CD4-positive, alpha-beta T cell treated with Interferon alpha-2 for 1 hour (primary cell): ENCODE measurements around the gene ANKRD6.

Experiments used
- DNase-seq, 2 donors: peaks; one replicate each; pipeline ENCODE4 v3.0.0-alpha.2; 2020 to 2022

ANKRD6 gene

GRCh38 chr6:89475634-89476033 lies 42.7 kb downstream of the ANKRD6 start:
- DNase-seq: peak in 1 of 2 donors; percentile 46

- no peak for DNase-seq
Measured at GRCh38 chr6:89479897-89480296, 46.9 kb downstream of the ANKRD6 start.

GRCh38 chr6:89481695-89482094 lies 48.7 kb downstream of the ANKRD6 start:
- no peak for DNase-seq

DNA sequence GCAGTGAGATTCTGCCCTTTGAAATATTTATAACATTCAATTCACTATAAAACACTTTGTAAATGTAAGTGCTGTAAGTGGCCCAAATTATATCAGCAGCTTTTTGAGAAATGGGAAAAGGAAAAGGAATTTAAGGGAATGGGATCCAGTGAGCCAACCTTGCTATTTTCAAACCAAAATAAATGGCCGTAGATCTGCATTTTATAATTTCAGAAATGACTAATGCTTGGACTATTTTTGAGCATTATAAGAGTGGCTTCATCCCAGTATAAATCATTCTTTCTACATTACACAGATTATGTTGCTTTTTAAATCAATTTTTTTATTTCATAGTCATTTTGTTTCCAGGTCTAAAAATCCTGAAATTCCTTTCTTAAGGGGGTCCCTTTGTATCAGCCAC lies 49.2 kb downstream of the ANKRD6 start:
- no peak for DNase-seq

DNA sequence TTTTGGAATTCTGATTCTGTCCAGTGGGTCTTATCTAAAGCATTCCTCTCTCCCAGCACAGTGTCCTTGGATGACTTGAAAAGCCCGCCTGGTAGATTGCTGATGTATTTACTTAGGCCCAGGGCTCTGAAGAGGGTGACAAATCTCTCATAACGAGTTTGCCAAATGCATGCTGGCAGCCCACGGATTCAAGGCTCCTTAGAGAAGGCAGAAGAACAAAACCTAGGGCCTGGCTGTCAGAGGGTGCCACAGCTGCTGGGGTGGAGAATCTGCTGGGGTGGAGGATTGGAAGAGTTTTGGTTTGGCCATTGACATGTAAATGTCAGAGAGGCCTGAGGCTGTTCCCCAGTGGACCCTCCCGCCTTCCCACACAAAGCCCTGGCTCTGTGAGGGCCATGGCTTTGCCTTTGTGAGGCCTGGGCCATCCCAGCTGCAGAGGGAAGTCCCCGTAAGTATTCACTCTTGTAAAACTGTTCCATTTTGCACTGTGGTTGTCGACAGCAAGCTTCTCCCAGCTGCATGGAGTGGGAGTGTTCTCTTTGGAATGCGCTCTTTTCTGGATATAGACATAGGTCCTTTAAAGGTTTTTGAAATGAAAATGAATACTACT lies 50.3 kb downstream of the ANKRD6 start:
- DNase-seq: no peak

DNA sequence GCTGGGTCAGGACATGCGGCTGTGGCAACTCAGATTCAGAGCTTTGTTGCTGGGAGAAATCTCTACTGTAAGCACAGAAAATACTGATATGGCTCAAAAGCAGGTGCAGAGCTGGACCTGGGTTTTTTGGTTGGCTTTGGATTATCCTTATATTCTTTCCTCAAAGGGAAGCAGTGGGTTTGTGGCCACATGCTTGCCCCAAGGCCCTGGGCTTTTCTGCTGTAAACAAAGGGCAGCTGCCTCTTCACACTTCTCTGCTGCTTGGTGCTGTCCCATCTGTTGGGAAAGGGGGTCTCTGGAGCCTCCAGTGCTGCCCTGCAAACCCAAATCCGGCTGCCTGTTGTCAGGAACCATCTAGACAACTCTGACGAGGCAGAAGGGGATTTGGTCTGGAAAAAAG lies 52.4 kb downstream of the ANKRD6 start:
- DNase-seq: no peak

DNA sequence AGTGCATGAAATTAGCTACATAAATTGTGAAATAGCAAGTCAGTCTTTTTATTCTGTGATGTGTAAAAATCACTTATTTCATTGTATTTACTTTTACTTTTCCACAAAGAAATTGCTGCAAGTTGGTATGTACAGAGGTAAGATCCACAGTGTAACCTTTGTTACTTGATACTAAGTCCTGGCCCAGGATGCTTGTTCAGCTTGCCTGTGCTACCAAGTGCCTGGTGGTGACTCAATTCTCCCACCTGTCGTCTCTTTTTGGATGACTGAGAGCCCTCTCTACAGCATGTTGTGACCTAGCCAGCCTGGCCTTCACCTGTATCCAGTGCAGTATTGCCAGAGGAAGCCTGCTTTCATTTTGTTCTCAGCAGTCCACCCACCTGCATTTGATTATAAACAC lies 54.9 kb downstream of the ANKRD6 start:
- no peak for DNase-seq

DNA sequence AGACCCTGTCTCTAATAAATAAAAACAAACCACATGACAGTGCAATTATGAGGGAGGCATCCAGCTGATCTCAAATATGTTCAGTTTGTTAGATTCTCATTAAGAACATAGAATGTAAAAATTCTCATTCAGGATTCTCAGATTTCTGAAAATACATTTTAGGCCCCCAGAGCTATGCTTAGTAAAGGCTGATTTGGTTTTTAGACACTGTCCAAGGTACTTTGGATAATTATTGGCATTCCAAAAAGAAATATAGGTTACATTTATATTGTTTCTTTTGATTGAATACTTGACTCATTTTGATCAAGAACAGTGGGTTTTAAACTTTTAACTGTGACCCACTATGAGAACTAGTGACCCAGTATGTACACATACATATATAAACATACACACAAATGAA lies 55.5 kb downstream of the ANKRD6 start:
- DNase-seq: no peak

DNA sequence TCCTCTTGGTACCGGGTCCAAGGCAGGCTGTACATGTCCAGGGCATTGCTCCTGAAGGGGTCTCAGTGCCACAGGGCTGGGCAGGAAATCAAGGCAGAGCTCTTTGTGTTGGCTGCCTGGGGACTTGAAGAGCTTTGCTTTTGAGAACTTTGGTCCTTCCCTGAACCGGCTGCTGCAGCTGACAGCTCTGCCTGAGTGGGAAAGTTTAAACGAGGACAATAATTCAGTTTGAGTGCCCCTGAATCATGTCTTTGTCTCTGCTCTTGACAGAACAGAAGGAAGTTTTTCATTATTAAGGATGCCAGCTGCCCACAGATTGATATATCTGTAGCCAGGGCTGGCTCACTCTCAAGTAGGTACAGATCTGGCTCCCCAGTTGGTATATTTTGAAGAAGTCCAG lies 56.1 kb downstream of the ANKRD6 start:
- no peak for DNase-seq

DNA sequence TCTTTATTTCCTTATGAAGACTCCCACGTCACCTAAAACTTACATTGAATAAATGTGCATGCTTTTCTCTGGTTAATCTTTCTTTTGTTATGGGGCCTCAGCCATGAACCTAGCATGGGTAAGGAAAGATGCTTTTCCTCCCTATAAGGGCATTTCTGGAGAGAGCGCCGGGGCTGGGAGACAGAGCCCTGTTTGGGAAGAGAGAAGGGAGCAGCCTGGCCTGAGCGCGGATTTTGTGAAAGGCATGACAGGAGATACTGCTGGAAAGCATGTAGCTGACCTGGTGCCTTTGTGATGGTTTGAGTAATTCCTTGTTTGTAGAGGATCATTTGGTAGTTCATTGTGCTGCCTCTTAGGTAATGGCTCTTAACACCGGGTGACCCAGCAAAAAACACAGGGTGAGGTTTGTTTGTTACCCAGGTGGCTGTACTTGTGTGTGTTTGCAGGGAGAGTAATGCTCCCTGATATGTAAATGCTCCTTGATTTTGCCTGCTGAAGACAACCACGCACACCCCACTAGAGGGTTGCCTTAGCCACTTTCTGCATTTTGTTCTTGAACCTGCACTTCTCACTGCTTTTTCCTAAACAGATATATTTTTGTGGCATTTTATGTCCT lies 59.2 kb downstream of the ANKRD6 start:
- no peak for DNase-seq

- no peak for DNase-seq
Measured at GRCh38 chr6:89494131-89494793, 61.3 kb downstream of the ANKRD6 start.

GRCh38 chr6:89495961-89496535 lies 63.1 kb downstream of the ANKRD6 start:
- DNase-seq: no peak

DNA sequence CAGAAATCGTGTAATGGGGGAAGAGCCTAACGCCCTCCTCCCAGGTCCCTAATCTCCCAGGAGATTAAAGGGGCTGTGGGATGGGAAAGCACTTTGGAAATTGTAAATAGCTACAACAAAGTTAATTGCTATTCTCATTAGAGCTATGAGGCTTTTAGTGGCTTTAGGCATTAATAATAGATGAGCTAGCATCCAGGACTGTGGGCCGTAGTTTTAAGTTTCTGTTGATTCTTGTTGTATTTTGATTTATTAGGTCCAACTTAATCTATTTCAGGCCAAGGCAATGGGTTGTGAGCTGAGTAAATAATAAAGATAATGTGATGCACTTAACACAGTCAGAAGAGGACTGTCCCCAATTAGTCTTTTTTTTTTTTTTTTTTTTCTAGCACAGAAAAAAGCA lies 67.7 kb downstream of the ANKRD6 start:
- DNase-seq: no peak

- no peak for DNase-seq
Measured at GRCh38 chr6:89501222-89501621, 68.3 kb downstream of the ANKRD6 start.

- DNase-seq: no peak
Measured at GRCh38 chr6:89501753-89502152, 68.8 kb downstream of the ANKRD6 start.

DNA sequence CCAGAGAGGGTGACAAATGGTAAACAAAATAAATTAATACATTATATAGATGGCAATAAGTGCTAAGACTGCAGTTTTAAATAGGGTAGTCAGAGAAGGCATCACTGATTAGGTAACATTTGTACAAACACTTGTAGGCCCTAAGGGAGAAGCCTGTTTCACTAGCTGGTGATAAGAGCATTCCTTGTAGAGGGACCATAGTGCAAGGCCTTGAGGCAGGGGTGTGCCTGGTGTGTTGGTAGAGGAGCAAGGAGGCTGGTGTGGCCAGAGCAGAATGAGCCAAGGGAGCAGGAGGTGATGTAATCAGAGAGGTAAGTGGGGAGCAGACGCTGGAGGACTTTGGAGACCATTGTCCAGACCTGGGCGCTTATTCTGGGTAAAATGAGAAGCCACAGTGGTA lies 70.7 kb downstream of the ANKRD6 start:
- no peak for DNase-seq

DNA sequence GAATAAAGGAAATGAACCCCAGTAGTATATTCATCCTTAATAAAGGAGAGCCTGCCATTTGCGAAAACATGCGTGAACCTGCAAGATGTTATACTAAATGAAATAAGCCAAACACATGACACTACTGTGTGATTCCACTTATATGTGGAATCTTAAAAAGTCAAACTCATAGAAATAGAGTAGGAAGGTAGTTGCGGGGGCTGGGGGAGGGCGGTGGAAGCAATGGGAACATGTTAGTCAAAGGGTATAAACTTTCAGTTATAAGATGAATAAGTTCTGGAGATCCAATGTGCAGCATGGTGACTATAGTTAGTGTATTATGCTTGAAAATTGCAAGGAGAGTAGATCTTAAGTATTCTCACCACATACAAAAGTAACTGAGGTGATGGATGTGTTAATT lies 72.9 kb downstream of the ANKRD6 start:
- no peak for DNase-seq

DNA sequence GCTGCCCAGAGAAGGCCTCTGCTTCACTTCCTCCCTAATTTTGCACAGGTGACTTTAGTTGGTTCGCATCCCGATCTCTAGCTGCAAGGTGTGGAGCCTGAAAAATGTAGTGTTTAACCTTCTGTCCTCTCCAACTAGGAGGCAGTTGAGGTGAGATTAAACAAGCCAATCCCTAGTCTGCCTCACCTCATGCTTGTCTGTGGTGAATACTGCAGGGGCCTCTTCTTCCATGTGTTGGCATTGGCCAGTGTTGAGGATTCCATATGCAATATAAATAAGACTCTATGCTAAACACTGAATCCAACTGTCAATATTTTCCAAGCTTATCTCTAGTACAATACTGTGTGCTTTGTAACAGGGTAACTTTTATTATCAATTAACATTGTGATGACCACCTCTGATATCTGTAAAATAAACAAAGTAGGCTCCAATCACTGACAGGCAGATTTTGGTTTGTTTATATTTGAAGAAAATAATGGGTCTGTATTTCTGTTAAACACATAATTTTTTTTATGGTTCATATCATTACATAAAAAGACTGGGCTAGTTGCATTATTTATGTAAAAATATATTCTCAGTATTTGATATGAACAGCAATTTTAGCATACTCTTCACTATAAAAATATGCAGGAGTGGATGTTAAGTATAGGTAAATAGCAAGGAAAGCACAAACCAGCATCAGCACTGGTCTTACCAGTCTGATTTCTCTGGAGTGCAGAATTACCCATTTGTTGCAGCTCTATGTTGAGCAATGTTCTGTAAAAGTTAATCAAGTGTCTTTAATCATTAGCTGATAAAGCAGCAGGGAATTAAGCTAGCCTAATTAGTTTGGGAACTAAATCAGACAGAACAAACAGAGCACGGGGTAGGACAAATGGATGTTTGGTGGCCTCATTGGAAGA lies 74.0 kb downstream of the ANKRD6 start:
- no peak for DNase-seq

DNA sequence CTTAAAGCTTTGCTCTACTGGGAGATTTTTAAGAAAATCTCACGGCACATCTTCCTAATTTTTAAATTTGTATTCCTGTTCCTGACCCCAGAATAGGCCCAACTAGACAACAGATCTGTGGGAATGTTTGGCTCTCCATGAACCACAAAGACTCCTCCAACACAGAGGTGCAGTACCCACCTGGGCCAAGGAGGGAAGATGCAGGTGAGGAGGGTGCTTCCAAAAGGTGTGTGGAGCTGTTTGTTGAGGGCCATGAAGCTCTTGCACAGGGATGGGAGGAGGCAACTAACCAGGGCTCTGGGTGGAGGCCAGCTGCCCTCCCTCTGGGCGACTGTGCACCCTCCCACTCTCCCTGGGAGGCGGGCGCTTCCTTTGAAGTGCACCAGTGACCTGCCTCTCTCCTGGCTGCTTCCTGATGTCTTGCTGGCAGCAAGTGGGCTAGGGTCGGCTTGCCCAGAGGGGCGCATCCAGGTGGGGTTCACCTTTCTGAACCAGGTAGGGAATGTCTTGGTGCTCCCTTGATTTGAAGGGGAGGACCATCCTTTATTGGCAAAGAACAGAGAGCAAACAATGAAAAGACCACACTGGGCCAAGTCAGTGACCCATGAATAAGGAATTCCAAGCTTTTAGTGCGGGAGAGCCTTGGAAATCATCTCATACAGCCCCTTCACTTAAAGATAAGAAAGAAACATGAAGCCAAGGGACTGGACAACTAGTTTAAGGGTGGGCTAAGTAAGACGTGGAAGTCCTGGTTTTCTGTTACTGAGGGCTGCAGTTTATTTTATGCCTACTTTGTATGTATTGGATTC lies 76.0 kb downstream of the ANKRD6 start:
- no peak for DNase-seq

DNA sequence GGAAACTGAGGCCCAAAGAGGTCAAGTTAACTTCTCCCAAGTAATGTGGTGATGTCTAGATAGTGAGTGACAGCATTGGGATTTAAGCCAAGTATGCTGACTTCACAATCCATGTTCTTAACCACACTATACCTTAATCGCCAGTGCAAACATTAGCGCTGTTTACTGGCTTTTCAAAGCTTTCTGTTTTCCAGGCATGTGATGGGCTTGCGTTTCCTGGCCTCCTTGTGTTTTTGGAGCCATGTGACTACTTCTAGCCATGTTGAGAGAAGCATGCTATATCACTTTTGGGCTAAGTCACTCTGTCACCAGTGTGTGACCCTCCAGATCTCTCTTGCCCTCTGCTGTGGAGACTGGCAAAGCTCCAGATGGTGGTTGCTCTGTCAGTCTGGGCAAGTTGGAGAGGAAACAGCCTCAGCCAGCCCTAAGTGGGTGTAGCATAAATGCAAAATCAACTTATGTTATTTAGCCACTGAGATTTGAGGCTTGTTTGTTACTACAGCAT lies 76.9 kb downstream of the ANKRD6 start:
- no peak for DNase-seq

DNA sequence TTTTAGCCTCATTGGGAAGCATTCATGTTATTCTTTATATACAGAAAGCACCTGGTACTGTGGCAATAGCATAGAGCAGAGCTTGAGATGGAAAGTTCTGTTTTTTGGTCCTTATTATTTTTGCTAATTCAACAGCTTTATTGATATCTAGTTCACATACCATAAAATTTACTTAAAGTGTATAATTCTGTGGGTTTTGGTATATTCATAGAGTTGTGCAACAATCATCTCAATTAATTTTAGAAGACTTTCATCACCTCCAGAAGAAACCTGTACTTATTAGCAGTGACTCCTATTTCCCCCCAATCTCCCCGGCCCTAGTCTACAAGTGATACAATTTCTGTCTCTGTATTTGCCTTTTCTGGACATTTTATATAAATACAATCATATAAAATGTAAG lies 77.4 kb downstream of the ANKRD6 start:
- DNase-seq: no peak
